Renal pelvis (tissue), 3 donors: ENCODE data around the gene GID4. TPM values are rescaled to one million over a fixed set of nuclear protein-coding genes. Genes with fewer than 3 reads are reported as not detected.

Source experiments
- polyA plus RNA-seq, 3 donors: library from polyadenylated mRNA; unstranded; fragments of 120-200 nt; gene quantifications; one replicate each; pipeline ENCODE4 v1.2.1, GENCODE V29; 2013; ENCODE audit not compliant: insufficient read length in 3 of 3

GID4 gene
- polyA plus RNA-seq, 3 donors: 12.6 to 14.0 (median 13.4) TPM

Other genes with a start within 250 kb of the GID4 start
- gene SREBF1, start 202.4 kb upstream of the GID4 start, polyA plus RNA-seq: 10 to 100 TPM; 38.3 to 60.7 (median 43.5) TPM
- 10 to 100 TPM; 36.1 to 59.5 (median 52.6) TPM for gene TOM1L2, start 67.0 kb upstream of the GID4 start, polyA plus RNA-seq
- 10 to 100 TPM; 12.9 to 25.4 (median 20.6) TPM for gene DRC3, start 66.5 kb upstream of the GID4 start, polyA plus RNA-seq
- gene ATPAF2, start 240 bp upstream of the GID4 start, polyA plus RNA-seq: 10 to 100 TPM; 26.8 to 34.5 (median 28.1) TPM
- 10 to 100 TPM; 39.2 to 45.3 (median 41.5) TPM for gene DRG2, start 48.5 kb downstream of the GID4 start, polyA plus RNA-seq
- 1 to 10 TPM; 2.2 to 4.8 (median 3.3) TPM for gene MYO15A, start 69.3 kb downstream of the GID4 start, polyA plus RNA-seq
- gene ALKBH5, start 144.4 kb downstream of the GID4 start, polyA plus RNA-seq: 10 to 100 TPM; 70.6 to 74.7 (median 74.3) TPM
- gene LLGL1, start 186.2 kb downstream of the GID4 start, polyA plus RNA-seq: 10 to 100 TPM; 31.3 to 40.5 (median 39.5) TPM
- gene FLII, start 219.3 kb downstream of the GID4 start, polyA plus RNA-seq: 100 to 1,000 TPM; 140 to 159 (median 142) TPM
- 10 to 100 TPM; 17.2 to 21.7 (median 19.2) TPM for gene MIEF2, start 221.3 kb downstream of the GID4 start, polyA plus RNA-seq